HepG2 (cell line): ENCODE results near the gene SLC25A20. TPM values are rescaled to one million over a fixed set of nuclear protein-coding genes. Genes with fewer than 3 reads are reported as not detected.

Experiments used
- HES4 ChIP-seq: sonication (generic); formaldehyde crosslinking; IDR thresholded peaks from 2 replicates; pipeline ENCODE4 v1.9.0; 2021; ENCODE audit warnings: mild to moderate bottlenecking, missing genetic modification reagents, borderline replicate concordance
- HMGA1 ChIP-seq: sonication (generic); formaldehyde crosslinking; conservative IDR thresholded peaks from 2 replicates; pipeline ENCODE4 v1.4.0; 2020; ENCODE audit warnings: missing genetic modification reagents
- KDM1A ChIP-seq: IDR thresholded peaks from 2 replicates; pipeline ENCODE4 v1.6.1; 2016; ENCODE audit warnings: missing compliant biosample characterization
- KLF6 ChIP-seq: IDR thresholded peaks from 2 replicates; pipeline ENCODE4 v1.8.0; 2016; ENCODE audit warnings: missing biosample characterization, missing genetic modification reagents
- MAFK ChIP-seq, 2 experiments: IDR thresholded peaks in 1 of 2; conservative IDR thresholded peaks in 1 of 2; 2 replicates each; pipeline ENCODE4 v1.6.1; 2011; ENCODE audit warnings: improper control_type of control experiment in 2 of 2, low read length in 2 of 2
- MAZ ChIP-seq, 2 experiments: sonication (generic) in 1 of 2; formaldehyde crosslinking in 1 of 2; IDR thresholded peaks; 2 replicates each; pipeline versions ENCODE4 v1.5.0 to v1.6.1; 2012 to 2020; ENCODE audit warnings: low read depth in 2 of 2, mild to moderate bottlenecking in 2 of 2, borderline replicate concordance in 1 of 2, improper control_type of control experiment in 1 of 2, low read length in 1 of 2, missing genetic modification reagents in 1 of 2, moderate library complexity in 1 of 2
- MEIS2 ChIP-seq: sonication (generic); formaldehyde crosslinking; IDR thresholded peaks from 2 replicates; pipeline ENCODE4 v1.9.0; 2021; ENCODE audit warnings: mild to moderate bottlenecking, missing genetic modification reagents
- MTF1 ChIP-seq: sonication (generic); formaldehyde crosslinking; IDR thresholded peaks from 2 replicates; pipeline ENCODE4 v1.5.0; 2020; ENCODE audit warnings: missing genetic modification reagents
- NFYC ChIP-seq: IDR thresholded peaks from 2 replicates; pipeline ENCODE4 v1.6.1; 2016; ENCODE audit warnings: missing genetic modification reagents, missing compliant biosample characterization
- NPAS2 ChIP-seq: sonication (generic); formaldehyde crosslinking; IDR thresholded peaks from 2 replicates; pipeline ENCODE4 v1.8.0; 2022; ENCODE audit warnings: mild to moderate bottlenecking, missing genetic modification reagents, borderline replicate concordance
- SALL1 ChIP-seq: sonication (generic); formaldehyde crosslinking; IDR thresholded peaks from 2 replicates; pipeline ENCODE4 v1.8.0; 2022; ENCODE audit warnings: mild to moderate bottlenecking, missing genetic modification reagents
- U2AF2 ChIP-seq: fragments of 200-400 bp; formaldehyde crosslinking; IDR thresholded peaks from 2 replicates; pipeline ENCODE4 v1.6.1; 2017; ENCODE audit warnings: low read depth, mild to moderate bottlenecking, low read length
- ZFP36L2 ChIP-seq: sonication (generic); formaldehyde crosslinking; IDR thresholded peaks from 2 replicates; pipeline ENCODE4 v1.4.0; 2020; ENCODE audit warnings: missing genetic modification reagents
- ZNF225 ChIP-seq: sonication (generic); formaldehyde crosslinking; IDR thresholded peaks from 2 replicates; pipeline ENCODE4 v1.4.0; 2020; ENCODE audit warnings: mild to moderate bottlenecking, missing genetic modification reagents
- ZNF326 ChIP-seq: sonication (generic); formaldehyde crosslinking; IDR thresholded peaks from 2 replicates; pipeline ENCODE4 v1.4.0; 2020; ENCODE audit warnings: missing genetic modification reagents, borderline replicate concordance
- ZNF33A ChIP-seq: sonication (generic); formaldehyde crosslinking; IDR thresholded peaks from 2 replicates; pipeline ENCODE4 v1.5.1; 2020; ENCODE audit warnings: missing genetic modification reagents, mild to moderate bottlenecking, moderate library complexity, borderline replicate concordance
- ZNF615 ChIP-seq: sonication (generic); formaldehyde crosslinking; IDR thresholded peaks from 2 replicates; pipeline ENCODE4 v1.5.0; 2020; ENCODE audit warnings: mild to moderate bottlenecking, missing genetic modification reagents, borderline replicate concordance
- ZNF616 ChIP-seq: sonication (generic); formaldehyde crosslinking; IDR thresholded peaks from 2 replicates; pipeline ENCODE4 v1.5.0; 2020; ENCODE audit warnings: low read depth, mild to moderate bottlenecking, missing genetic modification reagents
- polyA plus RNA-seq, 8 experiments: library from polyadenylated mRNA; depleted of rRNA in 3 of 8; stranded (reverse) in 7 of 8; unstranded in 1 of 8; fragments of >200 nt; fragmentation: Illumina TruSeq in 4 of 8; extraction: Trizol in 4 of 8; gene quantifications; 2 replicates each; pipeline versions ENCODE4 v1.2.1 to v1.2.3, GENCODE V29; 2011 to 2016; ENCODE audit warnings: low read depth in 4 of 8, missing spikeins in 1 of 8, mixed read lengths in 1 of 8; ENCODE audit not compliant: insufficient read depth in 1 of 8
- total RNA-seq, 5 experiments: library from RNA; depleted of rRNA; stranded (reverse); fragments of >200 nt; fragmentation: Illumina TruSeq; extraction: Trizol; gene quantifications; 2 replicates each; pipeline ENCODE4 v1.2.3, GENCODE V29; 2016; ENCODE audit warnings: low read depth in 1 of 5
- TF ChIP-seq, protein P1 (sequence below): sonication (generic); formaldehyde crosslinking; IDR thresholded peaks from 2 replicates; pipeline ENCODE4 v1.8.1; 2023; ENCODE audit warnings: missing genetic modification reagents, mild to moderate bottlenecking, borderline replicate concordance
- TF ChIP-seq, protein P2 (sequence below): sonication (generic); formaldehyde crosslinking; IDR thresholded peaks from 2 replicates; pipeline ENCODE4 v1.5.0; 2020; ENCODE audit warnings: missing genetic modification reagents
- TF ChIP-seq, protein P3 (sequence below): fragments of 450-650 bp; IDR thresholded peaks from 2 replicates; pipeline ENCODE4 v1.6.1; 2016
- TF ChIP-seq, protein P4 (sequence below): sonication (generic); formaldehyde crosslinking; IDR thresholded peaks from 2 replicates; pipeline ENCODE4 v1.9.0; 2022; ENCODE audit warnings: missing genetic modification reagents, mild to moderate bottlenecking, borderline replicate concordance

SLC25A20 gene
- total and polyA plus RNA-seq, 2 of the 13 experiments (the other 11 are each of a cell fraction or from before 2014, with no cell fraction given): 21.1 to 26.6 TPM

DNA sequence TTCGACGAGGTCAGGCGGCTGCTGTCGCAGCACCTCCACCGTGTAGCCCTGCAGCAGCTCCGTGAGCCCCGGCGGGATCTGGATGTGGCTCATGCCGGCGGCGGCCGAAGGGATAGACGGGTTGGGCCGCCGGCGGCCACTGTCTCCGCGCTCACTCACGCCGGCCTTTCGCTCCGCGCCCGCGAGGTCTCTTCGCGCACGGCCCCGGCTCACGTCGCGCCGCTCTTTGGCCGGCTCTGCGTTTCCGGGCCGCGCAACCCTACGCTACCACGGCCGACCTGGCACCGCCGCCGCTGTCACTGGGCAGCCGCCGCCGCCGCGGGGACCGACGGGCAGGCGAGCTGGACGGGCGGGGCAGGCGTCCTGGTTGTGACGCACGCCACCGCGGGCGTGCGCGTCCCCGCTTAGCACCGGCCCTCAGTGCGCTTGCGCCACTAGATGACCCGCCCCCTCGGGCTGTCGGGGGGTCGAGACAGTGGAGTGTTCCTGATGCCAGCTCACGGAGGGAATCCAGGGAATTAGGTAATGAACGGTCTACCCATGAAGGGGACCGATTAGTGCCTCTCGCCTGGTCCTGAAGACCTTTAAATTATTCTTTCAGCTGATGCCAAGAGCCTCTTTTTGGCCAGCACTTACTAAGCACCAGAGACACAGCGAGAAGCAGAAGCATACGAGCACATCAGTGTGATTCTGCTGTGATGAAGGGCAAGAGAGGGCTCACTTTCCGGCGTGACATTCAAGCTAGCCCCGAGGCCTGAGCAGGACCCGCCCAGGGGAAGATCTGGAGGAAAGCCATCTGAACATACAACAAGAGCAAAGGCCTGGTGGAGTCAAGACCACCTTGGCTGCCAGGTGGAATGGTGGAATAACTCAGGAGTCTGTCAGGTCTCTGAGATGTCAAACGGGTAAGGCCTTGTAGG, 50.9 kb downstream of the SLC25A20 start, which contains the start of gene PRKAR2A (continued):
- TF ChIP-seq HMGA1 (CRISPR knock-in tag) (no peak), NPAS2 (CRISPR knock-in tag) (no peak), MAZ (IDR thresholded peaks at IDR 0.05; ENCODE audit: borderline replicate concordance, low read depth, low read length) (peak; percentile 25; the same call in 1 of the 2 replicates), MAZ (CRISPR knock-in tag; IDR thresholded peaks at IDR 0.05; ENCODE audit: low read depth) (peak; percentile 68; the same call in 1 of the 2 replicates), ZNF326 (CRISPR knock-in tag) (no peak), ZNF616 (CRISPR knock-in tag) (no peak), ZFP36L2 (CRISPR knock-in tag) (no peak), MEIS2 (no peak), SALL1 (peak; percentile 69), MAFK (conservative IDR thresholded peaks at IDR 0.05 in 1 of 2, IDR thresholded peaks at IDR 0.05 in 1 of 2; ENCODE audit: low read length in 2 of 2) (no peak), ZNF225 (CRISPR knock-in tag) (no peak), ZNF615 (no peak), NFYC (CRISPR knock-in tag) (no peak), MTF1 (CRISPR knock-in tag) (no peak), HES4 (CRISPR knock-in tag) (no peak), KLF6 (CRISPR knock-in tag) (no peak), KDM1A (CRISPR knock-in tag) (no peak), U2AF2 (no peak), ZNF33A (CRISPR knock-in tag) (no peak)
- TF ChIP-seq, protein P1, sequence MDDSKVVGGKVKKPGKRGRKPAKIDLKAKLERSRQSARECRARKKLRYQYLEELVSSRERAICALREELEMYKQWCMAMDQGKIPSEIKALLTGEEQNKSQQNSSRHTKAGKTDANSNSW (CRISPR knock-in tag): no peak
- TF ChIP-seq, protein P2, sequence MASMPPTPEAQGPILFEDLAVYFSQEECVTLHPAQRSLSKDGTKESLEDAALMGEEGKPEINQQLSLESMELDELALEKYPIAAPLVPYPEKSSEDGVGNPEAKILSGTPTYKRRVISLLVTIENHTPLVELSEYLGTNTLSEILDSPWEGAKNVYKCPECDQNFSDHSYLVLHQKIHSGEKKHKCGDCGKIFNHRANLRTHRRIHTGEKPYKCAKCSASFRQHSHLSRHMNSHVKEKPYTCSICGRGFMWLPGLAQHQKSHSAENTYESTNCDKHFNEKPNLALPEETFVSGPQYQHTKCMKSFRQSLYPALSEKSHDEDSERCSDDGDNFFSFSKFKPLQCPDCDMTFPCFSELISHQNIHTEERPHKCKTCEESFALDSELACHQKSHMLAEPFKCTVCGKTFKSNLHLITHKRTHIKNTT (CRISPR knock-in tag): no peak
- TF ChIP-seq, protein P3, sequence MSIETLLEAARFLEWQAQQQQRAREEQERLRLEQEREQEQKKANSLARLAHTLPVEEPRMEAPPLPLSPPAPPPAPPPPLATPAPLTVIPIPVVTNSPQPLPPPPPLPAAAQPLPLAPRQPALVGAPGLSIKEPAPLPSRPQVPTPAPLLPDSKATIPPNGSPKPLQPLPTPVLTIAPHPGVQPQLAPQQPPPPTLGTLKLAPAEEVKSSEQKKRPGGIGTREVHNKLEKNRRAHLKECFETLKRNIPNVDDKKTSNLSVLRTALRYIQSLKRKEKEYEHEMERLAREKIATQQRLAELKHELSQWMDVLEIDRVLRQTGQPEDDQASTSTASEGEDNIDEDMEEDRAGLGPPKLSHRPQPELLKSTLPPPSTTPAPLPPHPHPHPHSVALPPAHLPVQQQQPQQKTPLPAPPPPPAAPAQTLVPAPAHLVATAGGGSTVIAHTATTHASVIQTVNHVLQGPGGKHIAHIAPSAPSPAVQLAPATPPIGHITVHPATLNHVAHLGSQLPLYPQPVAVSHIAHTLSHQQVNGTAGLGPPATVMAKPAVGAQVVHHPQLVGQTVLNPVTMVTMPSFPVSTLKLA: no peak
- TF ChIP-seq, protein P4, sequence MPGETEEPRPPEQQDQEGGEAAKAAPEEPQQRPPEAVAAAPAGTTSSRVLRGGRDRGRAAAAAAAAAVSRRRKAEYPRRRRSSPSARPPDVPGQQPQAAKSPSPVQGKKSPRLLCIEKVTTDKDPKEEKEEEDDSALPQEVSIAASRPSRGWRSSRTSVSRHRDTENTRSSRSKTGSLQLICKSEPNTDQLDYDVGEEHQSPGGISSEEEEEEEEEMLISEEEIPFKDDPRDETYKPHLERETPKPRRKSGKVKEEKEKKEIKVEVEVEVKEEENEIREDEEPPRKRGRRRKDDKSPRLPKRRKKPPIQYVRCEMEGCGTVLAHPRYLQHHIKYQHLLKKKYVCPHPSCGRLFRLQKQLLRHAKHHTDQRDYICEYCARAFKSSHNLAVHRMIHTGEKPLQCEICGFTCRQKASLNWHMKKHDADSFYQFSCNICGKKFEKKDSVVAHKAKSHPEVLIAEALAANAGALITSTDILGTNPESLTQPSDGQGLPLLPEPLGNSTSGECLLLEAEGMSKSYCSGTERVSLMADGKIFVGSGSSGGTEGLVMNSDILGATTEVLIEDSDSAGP (CRISPR knock-in tag): peak; percentile 78; the same call in 1 of the 2 replicates
